K562 (cell line): ENCODE data around the gene DUSP9. TPM values are rescaled to one million over a fixed set of nuclear protein-coding genes. Genes with fewer than 3 reads are reported as not detected.

ENCODE experiments used
- ARID2 ChIP-seq: fragments of 450-650 bp; IDR thresholded peaks from 2 replicates; pipeline ENCODE4 v1.6.1; 2017; ENCODE audit warnings: antibody characterized with exemption, mild to moderate bottlenecking
- CAMTA2 ChIP-seq: fragments of 250-450 bp; sonication (Bioruptor Pico); conservative IDR thresholded peaks from 2 replicates; pipeline ENCODE4 v1.5.1; 2022
- KAT2B ChIP-seq: IDR thresholded peaks from one replicate; pipeline ENCODE4 v1.6.1; 2012; ENCODE audit warnings: low read depth, mild to moderate bottlenecking, control low read depth, inconsistent platforms, low read length, moderate library complexity
- MYC ChIP-seq, 2 experiments: fragments of 250-450 bp in 1 of 2; sonication (Bioruptor Pico) in 1 of 2; IDR thresholded peaks; 2 replicates each; pipeline versions ENCODE4 v1.5.1 to v1.6.1; 2012 to 2021; ENCODE audit warnings: low read depth in 2 of 2, borderline replicate concordance in 1 of 2, improper control_type of control experiment in 1 of 2, low read length in 1 of 2, mild to moderate bottlenecking in 1 of 2, moderate library complexity in 1 of 2
- RAD21 ChIP-seq, 2 experiments: fragments of 250-450 bp in 1 of 2; fragments of 450-650 bp in 1 of 2; sonication (Bioruptor Pico) in 1 of 2; formaldehyde crosslinking in 1 of 2; IDR thresholded peaks in 1 of 2; conservative IDR thresholded peaks in 1 of 2; 2 replicates each; pipeline versions ENCODE4 v1.4.0 to v1.8.0; 2020 to 2022; ENCODE audit warnings: mild to moderate bottlenecking in 2 of 2, moderate library complexity in 1 of 2
- RBM22 ChIP-seq: fragments of 200-400 bp; formaldehyde crosslinking; IDR thresholded peaks from 2 replicates; pipeline ENCODE4 v1.6.1; 2018; ENCODE audit warnings: low read length, low read depth; ENCODE audit not compliant: poor library complexity, severe bottlenecking
- RBM34 ChIP-seq: fragments of 200-400 bp; formaldehyde crosslinking; IDR thresholded peaks from 2 replicates; pipeline ENCODE4 v1.6.1; 2018; ENCODE audit warnings: low read length, borderline replicate concordance; ENCODE audit not compliant: insufficient read depth
- SMC3 ChIP-seq: conservative IDR thresholded peaks from 2 replicates; pipeline ENCODE4 v1.6.1; 2011; ENCODE audit warnings: low read depth, low read length, improper control_type of control experiment; ENCODE audit not compliant: insufficient read depth
- SP1 ChIP-seq: sonication (generic); formaldehyde crosslinking; IDR thresholded peaks from 2 replicates; pipeline ENCODE4 v1.8.1; 2022; ENCODE audit warnings: mild to moderate bottlenecking, missing genetic modification reagents
- SRSF3 ChIP-seq: fragments of 200-400 bp; formaldehyde crosslinking; IDR thresholded peaks from 2 replicates; pipeline ENCODE4 v1.6.1; 2016; ENCODE audit warnings: mild to moderate bottlenecking, low read length, moderate library complexity; ENCODE audit not compliant: insufficient read depth
- TSC22D4 ChIP-seq: fragments of 450-650 bp; IDR thresholded peaks from 2 replicates; pipeline ENCODE4 v1.6.1; 2016; ENCODE audit warnings: missing genetic modification characterization, missing biosample characterization, control low read depth
- ZBTB8A ChIP-seq: fragments of 450-650 bp; IDR thresholded peaks from 2 replicates; pipeline ENCODE4 v1.6.1; 2018; ENCODE audit warnings: mild to moderate bottlenecking, moderate library complexity; ENCODE audit not compliant: partially characterized antibody
- ZNF175 ChIP-seq: fragments of 200-800 bp; sonication (Bioruptor generic); IDR thresholded peaks from 2 replicates; pipeline ENCODE4 v1.6.1; 2016; ENCODE audit warnings: low read depth, mild to moderate bottlenecking, missing genetic modification characterization, missing compliant biosample characterization
- ZNF586 ChIP-seq: fragments of 450-650 bp; formaldehyde crosslinking; conservative IDR thresholded peaks from 2 replicates; pipeline ENCODE4 v1.4.0; 2020; ENCODE audit warnings: mild to moderate bottlenecking, moderate library complexity
- polyA plus RNA-seq, 8 experiments: library from polyadenylated mRNA; depleted of rRNA in 4 of 8; stranded (reverse) in 5 of 8; unstranded in 3 of 8; fragments of >200 nt; fragmentation: Nextera tagmentation in 2 of 8; fragmentation: Illumina TruSeq in 1 of 8; extraction: Ambion mirVana in 2 of 8; extraction: Trizol in 1 of 8; gene quantifications; 2 replicates each; pipeline versions ENCODE4 v1.2.1 to v1.2.3, GENCODE V29; 2011 to 2014; ENCODE audit warnings: inconsistent platforms in 1 of 8, missing spikeins in 1 of 8
- total RNA-seq, 7 experiments: library from RNA; depleted of rRNA in 6 of 7; stranded (reverse); fragments of >200 nt in 6 of 7; fragmentation: Illumina TruSeq in 2 of 7; extraction: Trizol in 2 of 7; gene quantifications; 2 replicates each; pipeline versions ENCODE4 v1.2.1 to v1.2.3, GENCODE V29; 2011 to 2021; ENCODE audit warnings: low replicate concordance in 1 of 7
- TF ChIP-seq, protein P1 (sequence below): fragments of 450-650 bp; conservative IDR thresholded peaks from 2 replicates; pipeline ENCODE4 v1.6.1; 2016; ENCODE audit warnings: missing genetic modification characterization, low read depth, mild to moderate bottlenecking, control low read depth, missing compliant biosample characterization
- TF ChIP-seq, protein P2 (sequence below), 2 experiments: fragments of 450-650 bp; formaldehyde crosslinking in 1 of 2; IDR thresholded peaks; 2 replicates each; pipeline versions ENCODE4 v1.4.0 to v1.6.1; 2014 to 2020; ENCODE audit warnings: mild to moderate bottlenecking in 2 of 2, borderline replicate concordance in 1 of 2, low read depth in 1 of 2

The DUSP9 gene
- total and polyA plus RNA-seq, 9 of the 15 experiments (the other 6 are each of a cell fraction or from before 2014, with no cell fraction given): 0.11 to 14.1 (median 5.5) TPM

- TF ChIP-seq, protein P1, sequence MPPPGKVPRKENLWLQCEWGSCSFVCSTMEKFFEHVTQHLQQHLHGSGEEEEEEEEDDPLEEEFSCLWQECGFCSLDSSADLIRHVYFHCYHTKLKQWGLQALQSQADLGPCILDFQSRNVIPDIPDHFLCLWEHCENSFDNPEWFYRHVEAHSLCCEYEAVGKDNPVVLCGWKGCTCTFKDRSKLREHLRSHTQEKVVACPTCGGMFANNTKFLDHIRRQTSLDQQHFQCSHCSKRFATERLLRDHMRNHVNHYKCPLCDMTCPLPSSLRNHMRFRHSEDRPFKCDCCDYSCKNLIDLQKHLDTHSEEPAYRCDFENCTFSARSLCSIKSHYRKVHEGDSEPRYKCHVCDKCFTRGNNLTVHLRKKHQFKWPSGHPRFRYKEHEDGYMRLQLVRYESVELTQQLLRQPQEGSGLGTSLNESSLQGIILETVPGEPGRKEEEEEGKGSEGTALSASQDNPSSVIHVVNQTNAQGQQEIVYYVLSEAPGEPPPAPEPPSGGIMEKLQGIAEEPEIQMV (tag): no peak
- TF ChIP-seq SMC3 (peak; percentile 43; the same call in 1 of the 2 replicates), CAMTA2 (CRISPR knock-in tag) (no peak), ZBTB8A (no peak), ZNF586 (CRISPR knock-in tag) (no peak), RBM22 (no peak), MYC (IDR thresholded peaks at IDR 0.05; ENCODE audit: low read depth, low read length) (no peak), MYC (CRISPR knock-in tag; IDR thresholded peaks at IDR 0.05; ENCODE audit: borderline replicate concordance, low read depth) (no peak), ZNF175 (no peak), RBM34 (no peak), KAT2B (no peak), ARID2 (no peak), TSC22D4 (tag) (no peak), SRSF3 (no peak), RAD21 (CRISPR knock-in tag; conservative IDR thresholded peaks at IDR 0.05 in 1 of 2, IDR thresholded peaks at IDR 0.05 in 1 of 2) (peak in 1 of 2 experiments; percentile 64; a peak in 2 of 4 replicates), SP1 (CRISPR knock-in tag) (no peak)
- TF ChIP-seq, protein P2, sequence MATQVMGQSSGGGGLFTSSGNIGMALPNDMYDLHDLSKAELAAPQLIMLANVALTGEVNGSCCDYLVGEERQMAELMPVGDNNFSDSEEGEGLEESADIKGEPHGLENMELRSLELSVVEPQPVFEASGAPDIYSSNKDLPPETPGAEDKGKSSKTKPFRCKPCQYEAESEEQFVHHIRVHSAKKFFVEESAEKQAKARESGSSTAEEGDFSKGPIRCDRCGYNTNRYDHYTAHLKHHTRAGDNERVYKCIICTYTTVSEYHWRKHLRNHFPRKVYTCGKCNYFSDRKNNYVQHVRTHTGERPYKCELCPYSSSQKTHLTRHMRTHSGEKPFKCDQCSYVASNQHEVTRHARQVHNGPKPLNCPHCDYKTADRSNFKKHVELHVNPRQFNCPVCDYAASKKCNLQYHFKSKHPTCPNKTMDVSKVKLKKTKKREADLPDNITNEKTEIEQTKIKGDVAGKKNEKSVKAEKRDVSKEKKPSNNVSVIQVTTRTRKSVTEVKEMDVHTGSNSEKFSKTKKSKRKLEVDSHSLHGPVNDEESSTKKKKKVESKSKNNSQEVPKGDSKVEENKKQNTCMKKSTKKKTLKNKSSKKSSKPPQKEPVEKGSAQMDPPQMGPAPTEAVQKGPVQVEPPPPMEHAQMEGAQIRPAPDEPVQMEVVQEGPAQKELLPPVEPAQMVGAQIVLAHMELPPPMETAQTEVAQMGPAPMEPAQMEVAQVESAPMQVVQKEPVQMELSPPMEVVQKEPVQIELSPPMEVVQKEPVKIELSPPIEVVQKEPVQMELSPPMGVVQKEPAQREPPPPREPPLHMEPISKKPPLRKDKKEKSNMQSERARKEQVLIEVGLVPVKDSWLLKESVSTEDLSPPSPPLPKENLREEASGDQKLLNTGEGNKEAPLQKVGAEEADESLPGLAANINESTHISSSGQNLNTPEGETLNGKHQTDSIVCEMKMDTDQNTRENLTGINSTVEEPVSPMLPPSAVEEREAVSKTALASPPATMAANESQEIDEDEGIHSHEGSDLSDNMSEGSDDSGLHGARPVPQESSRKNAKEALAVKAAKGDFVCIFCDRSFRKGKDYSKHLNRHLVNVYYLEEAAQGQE (IDR thresholded peaks at IDR 0.05; ENCODE audit: borderline replicate concordance): peak; percentile 25; the same call in 1 of the 2 replicates
- TF ChIP-seq, protein P2 (CRISPR knock-in tag; IDR thresholded peaks at IDR 0.05; ENCODE audit: low read depth): no peak
Measured at GRCh38 chrX:153649178-153649914, 2.3 kb downstream of the DUSP9 start (continued).
